Activated naive CD4-positive, alpha-beta T cell treated with anti-CD3 and anti-CD28 coated beads, Interleukin-2, amount 50 U/mL, for 16 hours (primary cell): ENCODE data around the gene CRYBB3.
"Not testable (repeated sequence)": the region's sequence is repeated elsewhere in the genome, so short reads cannot be mapped to it uniquely, and the experiment has no call there.

Source experiments
- DNase-seq: peaks from one replicate; pipeline ENCODE4 v3.0.0-alpha.2; 2020

Gene CRYBB3

GRCh38 chr22:25207553-25208157 is 8.0 kb downstream of the CRYBB3 start:
- DNase-seq: no peak

GRCh38 chr22:25208328-25208727 is 8.7 kb downstream of the CRYBB3 start:
- DNase-seq: no peak

GRCh38 chr22:25208743-25209505 is 9.3 kb downstream of the CRYBB3 start:
- no peak for DNase-seq

DNA sequence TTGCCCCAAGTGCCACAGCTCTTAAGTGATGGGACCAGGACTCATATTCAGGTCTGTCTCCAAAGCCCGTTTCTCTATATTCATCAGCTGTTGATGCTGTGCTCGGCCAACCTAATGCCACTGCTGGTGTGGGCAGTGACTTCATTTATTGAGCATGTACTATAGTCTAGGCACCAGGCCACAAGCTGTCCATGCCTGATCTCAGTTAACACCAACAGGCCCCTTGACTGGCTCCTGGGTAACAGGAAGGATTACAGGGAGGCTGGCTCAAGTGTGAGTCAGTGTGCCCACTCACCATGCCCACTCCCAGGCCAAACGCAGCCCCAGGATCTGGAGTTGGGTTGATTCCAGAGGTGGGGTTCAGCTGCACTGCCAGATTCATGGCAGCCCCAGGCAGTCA is 11.1 kb downstream of the CRYBB3 start:
- DNase-seq: no peak

DNA sequence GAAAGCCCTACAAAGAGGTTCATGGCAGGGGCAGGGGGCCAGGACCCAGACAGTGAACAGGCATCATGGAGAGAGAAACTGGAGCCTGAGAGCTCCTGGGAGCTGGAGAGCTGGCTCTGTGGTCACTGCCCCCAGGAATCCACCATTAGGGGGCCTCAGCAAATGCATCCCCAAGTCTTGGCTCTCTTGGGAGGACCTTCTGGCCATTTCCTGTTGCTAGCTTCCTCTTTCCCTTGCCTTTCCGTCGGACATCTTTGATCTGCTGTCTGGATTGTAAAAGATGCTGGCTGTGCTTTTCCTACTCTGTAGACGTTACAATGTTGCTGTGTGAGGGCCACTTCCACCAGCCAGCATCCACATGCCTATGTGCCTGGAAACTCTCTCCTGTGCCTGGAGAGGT is 12.7 kb downstream of the CRYBB3 start:
- DNase-seq: no peak

DNA sequence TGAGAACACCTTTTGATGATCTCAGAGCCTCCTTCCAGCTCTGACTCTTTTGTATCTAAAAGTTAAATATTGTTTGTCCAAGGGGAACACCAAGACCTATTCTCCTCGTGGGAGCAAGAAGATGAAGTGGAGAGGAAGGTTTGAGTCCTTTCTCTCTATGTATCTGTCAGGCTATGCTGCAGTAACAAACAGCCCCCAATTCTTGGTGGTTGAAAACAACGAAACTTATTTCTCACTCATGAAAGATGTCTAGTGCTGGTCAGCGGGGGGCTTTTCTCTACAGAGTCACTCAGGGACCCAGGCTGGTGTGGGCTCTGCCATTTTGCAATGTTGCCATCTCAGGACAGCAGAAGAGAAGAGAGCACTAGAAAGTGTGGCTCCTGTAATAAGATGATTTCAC is 13.6 kb downstream of the CRYBB3 start:
- DNase-seq: no peak

- DNase-seq: no peak
These were observed 16.6 kb downstream of the CRYBB3 start for GRCh38 chr22:25216230-25216629.

GRCh38 chr22:25219211-25219689 is 19.6 kb downstream of the CRYBB3 start, which contains the start of gene CRYBB2:
TSS of gene CRYBB2 (plus strand) at chr22:25219639. CDS start at chr22:25221430, 1,791 bp downstream.
- DNase-seq: no peak

- no peak for DNase-seq
These were observed 20.3 kb downstream of the CRYBB3 start for GRCh38 chr22:25219948-25220442.

- no peak for DNase-seq
These were observed 22.1 kb downstream of the CRYBB3 start for GRCh38 chr22:25221790-25222189.

GRCh38 chr22:25223269-25223850 is 23.7 kb downstream of the CRYBB3 start:
- no peak for DNase-seq

DNA sequence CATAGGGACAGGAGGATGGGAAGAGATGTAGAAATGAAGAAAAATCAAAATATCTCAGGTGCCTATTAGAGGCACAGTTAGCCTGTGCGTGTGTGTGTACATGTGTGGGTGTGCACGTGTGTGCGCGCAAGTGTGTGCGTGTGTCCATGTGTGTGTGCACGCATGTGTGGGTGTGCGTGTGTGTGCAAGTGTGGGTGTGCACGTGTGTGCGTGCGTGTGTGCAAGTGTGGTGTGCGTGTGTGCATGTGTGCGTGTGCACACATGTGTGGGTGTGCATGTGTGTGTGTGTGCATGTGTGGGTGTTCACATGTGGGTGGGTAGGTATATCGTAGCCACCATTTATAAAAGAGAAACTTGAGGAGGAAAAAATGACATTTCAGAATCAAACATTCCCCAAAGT is 29.2 kb downstream of the CRYBB3 start:
- DNase-seq: no peak

DNA sequence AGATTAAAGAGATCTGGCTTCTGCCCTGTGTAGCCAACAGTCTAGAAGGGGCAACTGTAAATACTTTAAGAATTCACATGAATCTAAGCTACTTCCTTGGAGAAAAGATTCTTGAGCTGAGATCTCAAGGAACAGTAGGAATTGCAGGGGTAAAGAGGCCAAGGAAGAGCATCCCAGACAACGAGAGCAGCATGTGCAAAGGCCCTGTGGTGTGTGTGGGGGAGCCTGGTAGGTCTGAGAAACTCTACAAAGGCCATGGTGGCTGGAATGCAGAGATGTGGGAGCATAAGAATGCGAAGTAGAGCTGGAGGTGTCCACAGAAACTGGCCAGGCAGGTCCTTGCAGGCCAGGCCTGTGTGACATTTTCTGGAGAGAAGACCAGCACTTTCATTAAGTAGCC is 31.1 kb downstream of the CRYBB3 start:
- DNase-seq: not testable (repeated sequence)

- DNase-seq: no peak
These were observed 32.6 kb downstream of the CRYBB3 start for GRCh38 chr22:25232301-25232700.

DNA sequence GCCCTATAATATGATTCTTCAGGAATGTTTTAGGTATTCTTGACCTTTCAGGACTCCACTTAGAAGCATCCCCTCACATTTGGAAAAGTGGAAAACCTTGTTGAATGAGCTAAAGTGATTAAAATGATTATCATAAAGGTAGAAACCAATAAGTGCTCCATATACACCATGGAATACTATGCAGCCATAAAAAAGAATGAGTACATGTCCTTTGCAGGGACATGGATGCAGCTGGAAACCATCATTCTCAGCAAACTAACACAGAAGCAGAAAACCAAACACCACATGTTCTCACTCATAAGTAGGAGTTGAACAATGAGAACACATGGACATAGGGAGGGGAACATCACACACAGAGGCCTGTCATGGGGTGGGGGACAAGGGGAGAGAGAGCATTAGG is 34.0 kb downstream of the CRYBB3 start:
- DNase-seq: not testable (repeated sequence)

GRCh38 chr22:25235547-25236290 is 36.1 kb downstream of the CRYBB3 start:
- peak; percentile 66 for DNase-seq

- DNase-seq: no peak
These were observed 36.8 kb downstream of the CRYBB3 start for GRCh38 chr22:25236417-25236816.

- DNase-seq: no peak
These were observed 37.8 kb downstream of the CRYBB3 start for GRCh38 chr22:25237503-25237902.

- DNase-seq: not testable (repeated sequence)
These were observed 38.4 kb downstream of the CRYBB3 start for GRCh38 chr22:25238058-25238457.

DNA sequence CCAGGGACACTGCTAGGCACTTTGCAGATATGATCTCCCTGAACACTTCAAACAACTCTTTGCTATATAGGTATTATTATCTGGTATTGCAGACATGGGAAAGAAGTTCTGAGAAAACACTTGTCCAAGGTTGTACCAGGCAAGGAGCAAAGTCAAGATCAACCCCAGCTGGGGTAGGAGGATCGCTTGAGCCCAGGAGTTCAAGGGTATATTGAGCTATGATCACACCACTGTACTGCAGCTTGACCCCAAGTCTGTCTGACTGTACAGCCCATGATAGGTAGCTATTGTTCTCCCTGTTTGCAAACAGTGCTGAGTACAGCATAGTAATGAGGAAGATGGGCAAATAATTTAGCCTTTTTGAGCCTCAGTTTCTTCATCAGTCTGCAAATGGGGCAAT is 55.5 kb downstream of the CRYBB3 start:
- not testable (repeated sequence) for DNase-seq
